ENCODE results near the gene CGNL1.

CGNL1 gene

GRCh38 chr15:57377478-57377847 is 1.2 kb downstream of the CGNL1 start:
- Histone ChIP-seq H3K36me3 (ENCODE audit: insufficient read depth, low read length) (no peaks in the 10 kb centered on the region), H3K4me1 (ENCODE audit: insufficient read depth, low read length, severe bottlenecking) (no peaks in the 10 kb centered on the region), H3K9me2 (ENCODE audit: low read depth, low read length) (no peaks in the 10 kb centered on the region), H3K27ac (ENCODE audit: low read depth, low read length, poor library complexity, severe bottlenecking) (no peak overlapping the region), H3K4me2 (ENCODE audit: low read length) (no peak overlapping the region), H3K27me3 (ENCODE audit: insufficient read depth, low read length) (peaks cover 4% of the 10 kb centered on the region; the same call in 1 of the 2 replicates), H3K79me2 (ENCODE audit: insufficient read depth, low read length) (no peaks in the 10 kb centered on the region), H2AFZ (ENCODE audit: low read length) (no peak overlapping the region), H3K9ac (ENCODE audit: low read length) (no peak overlapping the region), H4K20me1 (ENCODE audit: insufficient read depth, low read length) (no peaks in the 10 kb centered on the region), H3K9me3 (ENCODE audit: low read length) (no peaks in the 10 kb centered on the region), H3F3A (ENCODE audit: insufficient read depth, low read length) (no peaks in the 10 kb centered on the region), H3K4me3 (ENCODE audit: low read depth, low read length, poor library complexity, severe bottlenecking) (no peak overlapping the region)
- TF ChIP-seq CTCF (IDR thresholded peaks at IDR 0.05; ENCODE audit: low read length) (no peak), EZH2 (IDR thresholded peaks at IDR 0.05; ENCODE audit: borderline replicate concordance, low read length) (no peak)

DNA sequence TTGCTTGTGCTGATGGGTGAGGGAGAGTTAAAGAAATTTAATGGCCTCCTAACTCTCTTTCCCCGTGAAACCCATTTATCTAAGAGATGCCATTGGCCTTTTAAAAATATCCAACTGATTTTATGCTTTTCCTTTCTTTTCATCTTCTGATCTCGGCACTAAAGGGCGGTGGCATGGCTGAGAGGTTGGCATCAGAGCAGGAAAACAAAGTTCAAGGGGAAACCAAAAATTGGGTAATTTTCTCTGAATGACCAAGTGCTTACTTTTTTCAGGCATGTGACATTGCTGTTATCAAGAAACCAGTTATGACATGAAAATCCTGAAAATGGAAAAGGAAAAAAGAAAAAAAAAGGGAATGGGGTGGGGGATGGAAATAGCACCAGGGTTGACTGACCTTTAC is 3.2 kb downstream of the CGNL1 start:
- Histone ChIP-seq H3K4me1 (ENCODE audit: insufficient read depth, low read length, severe bottlenecking) (no peaks in the 10 kb centered on the region), H3K4me3 (ENCODE audit: low read depth, low read length, poor library complexity, severe bottlenecking) (no peak overlapping the region), H3K36me3 (ENCODE audit: insufficient read depth, low read length) (no peaks in the 10 kb centered on the region), H2AFZ (ENCODE audit: low read length) (no peak overlapping the region), H3K4me2 (ENCODE audit: low read length) (no peak overlapping the region), H3K9me2 (ENCODE audit: low read depth, low read length) (no peaks in the 10 kb centered on the region), H3K79me2 (ENCODE audit: insufficient read depth, low read length) (no peaks in the 10 kb centered on the region), H3F3A (ENCODE audit: insufficient read depth, low read length) (no peaks in the 10 kb centered on the region), H3K9me3 (ENCODE audit: low read length) (no peaks in the 10 kb centered on the region), H3K9ac (ENCODE audit: low read length) (no peak overlapping the region), H3K27ac (ENCODE audit: low read depth, low read length, poor library complexity, severe bottlenecking) (no peak overlapping the region), H4K20me1 (ENCODE audit: insufficient read depth, low read length) (no peaks in the 10 kb centered on the region), H3K27me3 (ENCODE audit: insufficient read depth, low read length) (no peaks in the 10 kb centered on the region; the same call in 1 of the 2 replicates)
- TF ChIP-seq EZH2 (IDR thresholded peaks at IDR 0.05; ENCODE audit: borderline replicate concordance, low read length) (no peak), CTCF (IDR thresholded peaks at IDR 0.05; ENCODE audit: low read length) (no peak)

DNA sequence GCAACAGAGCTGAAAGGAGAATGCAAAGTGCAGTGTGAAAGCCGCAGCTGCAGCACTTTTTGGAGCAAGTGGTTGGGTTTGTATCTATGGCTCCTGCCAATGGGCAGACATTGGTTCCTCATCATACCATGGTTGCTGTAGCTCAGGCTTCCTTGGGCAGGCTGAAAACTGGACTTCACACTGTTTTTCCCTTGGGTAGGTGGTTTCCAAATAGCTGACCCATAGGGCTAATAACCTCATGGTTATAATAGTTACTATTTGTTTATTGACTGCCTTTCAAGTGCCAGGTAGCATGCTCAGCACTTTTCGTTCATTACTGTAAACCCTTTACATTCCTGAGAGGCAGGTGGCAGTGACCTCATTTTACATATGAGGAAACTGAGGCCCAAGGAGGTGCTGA is 4.5 kb downstream of the CGNL1 start:
- H2AFZ ChIP-seq (ENCODE audit: low read length), result no peak overlapping the region
- H3K36me3 ChIP-seq (ENCODE audit: insufficient read depth, low read length), result no peaks in the 10 kb centered on the region
- no peaks in the 10 kb centered on the region for H3F3A ChIP-seq (ENCODE audit: insufficient read depth, low read length)
- H3K27me3 ChIP-seq (ENCODE audit: insufficient read depth, low read length), result no peaks in the 10 kb centered on the region; the same call in 1 of the 2 replicates
- H4K20me1 ChIP-seq (ENCODE audit: insufficient read depth, low read length), result no peaks in the 10 kb centered on the region
- H3K4me2 ChIP-seq (ENCODE audit: low read length), result no peak overlapping the region
- no peaks in the 10 kb centered on the region for H3K9me3 ChIP-seq (ENCODE audit: low read length)
- no peaks in the 10 kb centered on the region for H3K9me2 ChIP-seq (ENCODE audit: low read depth, low read length)
- TF ChIP-seq EZH2 (IDR thresholded peaks at IDR 0.05; ENCODE audit: borderline replicate concordance, low read length) (no peak), CTCF (IDR thresholded peaks at IDR 0.05; ENCODE audit: low read length) (no peak)
- no peak overlapping the region for H3K27ac ChIP-seq (ENCODE audit: low read depth, low read length, poor library complexity, severe bottlenecking)
- H3K79me2 ChIP-seq (ENCODE audit: insufficient read depth, low read length), result no peaks in the 10 kb centered on the region
- H3K4me3 ChIP-seq (ENCODE audit: low read depth, low read length, poor library complexity, severe bottlenecking), result no peak overlapping the region
- no peaks in the 10 kb centered on the region for H3K4me1 ChIP-seq (ENCODE audit: insufficient read depth, low read length, severe bottlenecking)
- no peak overlapping the region for H3K9ac ChIP-seq (ENCODE audit: low read length)
